Neutrophil (primary cell): ENCODE data around the gene PLXNA1.

ENCODE experiments used
- H3K27ac ChIP-seq: fragments of 200-600 bp; sonication (generic); 2 replicates; pipeline ENCODE4 v1.5.1; 2016; ENCODE audit warnings: mild to moderate bottlenecking, moderate library complexity
- H3K27me3 ChIP-seq: fragments of 200-600 bp; sonication (generic); 2 replicates; pipeline ENCODE4 v1.6.0; 2016; ENCODE audit warnings: mild to moderate bottlenecking
- H3K36me3 ChIP-seq: fragments of 200-600 bp; sonication (generic); 2 replicates; pipeline ENCODE4 v1.5.1; 2017
- H3K4me1 ChIP-seq, 2 experiments: fragments of 200-600 bp in 1 of 2; sonication (generic) in 1 of 2; 1 replicate in 1 of 2; 2 replicates in 1 of 2; pipeline versions ENCODE4 v1.5.1 to v1.6.1; 2013 to 2016; ENCODE audit warnings: low read depth in 1 of 2, low read length in 1 of 2, mild to moderate bottlenecking in 1 of 2, moderate library complexity in 1 of 2; ENCODE audit not compliant: control insufficient read depth in 1 of 2, insufficient read depth in 1 of 2
- H3K4me3 ChIP-seq, 2 experiments: fragments of 200-600 bp in 1 of 2; sonication (generic) in 1 of 2; 1 replicate in 1 of 2; 2 replicates in 1 of 2; pipeline ENCODE4 v1.5.1; 2013 to 2016; ENCODE audit warnings: low read depth in 1 of 2, low read length in 1 of 2, mild to moderate bottlenecking in 1 of 2, moderate library complexity in 1 of 2
- H3K9me3 ChIP-seq: fragments of 200-600 bp; sonication (generic); 2 replicates; pipeline ENCODE4 v1.5.1; 2016
- CTCF ChIP-seq: fragments of 200-600 bp; sonication (generic); IDR thresholded peaks from 2 replicates; pipeline ENCODE4 v1.5.1; 2016; ENCODE audit warnings: antibody characterized with exemption

PLXNA1 gene

GRCh38 chr3:126965526-126966080, 17.3 kb upstream of the PLXNA1 start:
- Histone ChIP-seq H3K36me3 (no peaks in the 10 kb centered on the region), H3K27me3 (peaks cover 16% of the 10 kb centered on the region), H3K27ac (no peak overlapping the region), H3K4me3 (no peak overlapping the region), H3K4me1 (no peaks in the 10 kb centered on the region), H3K9me3 (no peaks in the 10 kb centered on the region)
- TF ChIP-seq CTCF, result no peak

- no peak for TF ChIP-seq CTCF
- Histone ChIP-seq H3K4me3 (no peak overlapping the region), H3K9me3 (no peaks in the 10 kb centered on the region), H3K36me3 (no peaks in the 10 kb centered on the region), H3K27ac (no peak overlapping the region), H3K4me1 (no peaks in the 10 kb centered on the region), H3K27me3 (peaks cover 31% of the 10 kb centered on the region)
These were observed 15.5 kb upstream of the PLXNA1 start for GRCh38 chr3:126967386-126967785.

GRCh38 chr3:126968391-126969390, 14.2 kb upstream of the PLXNA1 start:
- Histone ChIP-seq H3K36me3 (no peaks in the 10 kb centered on the region), H3K4me3 (no peak overlapping the region), H3K27ac (no peak overlapping the region), H3K4me1 (no peaks in the 10 kb centered on the region), H3K9me3 (no peaks in the 10 kb centered on the region), H3K27me3 (peaks cover 44% of the 10 kb centered on the region)
- TF ChIP-seq CTCF, result no peak

GRCh38 chr3:126969586-126969985, 13.3 kb upstream of the PLXNA1 start:
- H3K4me3 ChIP-seq, result no peak overlapping the region
- H3K27ac ChIP-seq, result no peak overlapping the region

GRCh38 chr3:126970101-126970500, 12.8 kb upstream of the PLXNA1 start:
- Histone ChIP-seq H3K4me3 (no peak overlapping the region), H3K36me3 (no peaks in the 10 kb centered on the region), H3K4me1 (no peaks in the 10 kb centered on the region), H3K27me3 (peaks cover 47% of the 10 kb centered on the region), H3K27ac (no peak overlapping the region), H3K9me3 (no peaks in the 10 kb centered on the region)
- TF ChIP-seq CTCF, result no peak

More at GRCh38 chr3:126969586-126969985, 13.3 kb upstream of the PLXNA1 start:
- Histone ChIP-seq H3K4me1 (no peaks in the 10 kb centered on the region), H3K27me3 (peaks cover 47% of the 10 kb centered on the region), H3K36me3 (no peaks in the 10 kb centered on the region), H3K9me3 (no peaks in the 10 kb centered on the region)
- TF ChIP-seq CTCF, result no peak
